Keratinocyte (primary cell): ENCODE data around the gene HOXB9. TPM values are rescaled to one million over a fixed set of nuclear protein-coding genes. Genes with fewer than 3 reads are reported as not detected.

ENCODE experiments used
- DNase-seq: peaks from one replicate; pipeline ENCODE4 v3.0.0-alpha.2; 2011; ENCODE audit warnings: low read depth, missing footprints, low spot score
- FAIRE-seq: peaks from 2 replicates; lab custom pipeline; 2011; peaks lifted over from hg19 to GRCh38; lab: Jason Lieb, UNC
- H2AFZ ChIP-seq: 2 replicates; pipeline ENCODE4 v1.6.0; 2012; ENCODE audit warnings: low read length, control low read depth, inconsistent platforms; ENCODE audit not compliant: control insufficient read depth
- H3K27ac ChIP-seq: 2 replicates; pipeline ENCODE4 v1.5.1; 2011; ENCODE audit warnings: low read length; ENCODE audit not compliant: control insufficient read depth, insufficient read depth
- H3K27me3 ChIP-seq: 3 replicates; pipeline ENCODE4 v1.6.0; 2011; ENCODE audit warnings: low read length; ENCODE audit not compliant: control insufficient read depth, insufficient read depth; ENCODE audit errors: extremely low read depth
- H3K36me3 ChIP-seq, 2 experiments: 2 replicates in 1 of 2; 3 replicates in 1 of 2; pipeline ENCODE4 v1.5.1; 2011; ENCODE audit warnings: low read length in 2 of 2, mild to moderate bottlenecking in 1 of 2; ENCODE audit not compliant: control insufficient read depth in 2 of 2, insufficient read depth in 2 of 2; ENCODE audit errors: extremely low read depth in 1 of 2
- H3K4me1 ChIP-seq: 3 replicates; pipeline ENCODE4 v1.5.1; 2011; ENCODE audit warnings: low read length; ENCODE audit not compliant: control insufficient read depth, insufficient read depth; ENCODE audit errors: extremely low read depth
- H3K4me2 ChIP-seq: 3 replicates; pipeline ENCODE4 v1.6.0; 2011; ENCODE audit warnings: low read depth, low read length; ENCODE audit not compliant: control insufficient read depth, insufficient read depth; ENCODE audit errors: extremely low read depth
- H3K4me3 ChIP-seq, 3 experiments: fragments of 200-600 bp in 1 of 3; sonication (generic) in 1 of 3; 2 replicates in 2 of 3; 3 replicates in 1 of 3; pipeline ENCODE4 v1.5.1; 2011 to 2016; ENCODE audit warnings: low read length in 3 of 3, mild to moderate bottlenecking in 3 of 3, control low read depth in 2 of 3, inconsistent platforms in 1 of 3, low read depth in 1 of 3, mixed read lengths in 1 of 3, mixed run types in 1 of 3, moderate library complexity in 1 of 3; ENCODE audit not compliant: control insufficient read depth in 2 of 3, insufficient read depth in 2 of 3; ENCODE audit errors: extremely low read depth in 1 of 3
- H3K79me2 ChIP-seq: 2 replicates; pipeline ENCODE4 v1.6.0; 2012; ENCODE audit warnings: low read length; ENCODE audit not compliant: control insufficient read depth, insufficient read depth
- H3K9ac ChIP-seq: 3 replicates; pipeline ENCODE4 v1.6.0; 2011; ENCODE audit warnings: low read length; ENCODE audit not compliant: control insufficient read depth, insufficient read depth; ENCODE audit errors: extremely low read depth
- H3K9me1 ChIP-seq: 3 replicates; pipeline ENCODE4 v1.6.0; 2011; ENCODE audit warnings: low read length; ENCODE audit not compliant: control insufficient read depth, insufficient read depth; ENCODE audit errors: extremely low read depth
- H3K9me3 ChIP-seq: 2 replicates; pipeline ENCODE4 v1.5.1; 2012; ENCODE audit warnings: low read depth, low read length; ENCODE audit not compliant: control insufficient read depth
- H4K20me1 ChIP-seq: 3 replicates; pipeline ENCODE4 v1.6.0; 2011; ENCODE audit warnings: low read length; ENCODE audit not compliant: control insufficient read depth, insufficient read depth; ENCODE audit errors: extremely low read depth
- CTCF ChIP-seq, 3 experiments: IDR thresholded peaks in 1 of 3; conservative IDR thresholded peaks in 1 of 3; optimal IDR thresholded peaks in 1 of 3; 2 replicates in 2 of 3; 3 replicates in 1 of 3; pipeline versions ENCODE3 to v1.5.1; 2011; ENCODE audit warnings: low read length in 3 of 3, mild to moderate bottlenecking in 3 of 3, moderate library complexity in 2 of 3, control low read depth in 1 of 3, inconsistent platforms in 1 of 3; ENCODE audit not compliant: insufficient read depth in 2 of 3; ENCODE audit errors: extremely low read depth in 1 of 3
- EZH2 ChIP-seq: IDR thresholded peaks from one replicate; pipeline ENCODE4 v1.6.1; 2012; ENCODE audit warnings: inconsistent platforms, mild to moderate bottlenecking, low read length, moderate library complexity
- dilution Hi-C: fragments of 300-500 bp; cut with MboI; formaldehyde crosslinking; loops from one replicate; pipeline ENCODE4 v1.7.0; 2020; ENCODE audit warnings: low sequenced_read_pairs; ENCODE audit not compliant: extremely low pct_ligation_motif_present
- polyA plus RNA-seq, 5 experiments: library from polyadenylated mRNA; depleted of rRNA in 3 of 5; stranded (reverse) in 3 of 5; stranded (forward) in 1 of 5; unstranded in 1 of 5; fragments of >200 nt; gene quantifications; 1 replicate in 1 of 5; 2 replicates in 3 of 5; 3 replicates in 1 of 5; pipeline versions ENCODE4 v1.2.1 to v1.2.3, GENCODE V29; 2011 to 2012; ENCODE audit warnings: missing spikeins in 2 of 5, low read depth in 1 of 5, low replicate concordance in 1 of 5

The HOXB9 gene
- polyA plus RNA-seq, 1 donor (not counting 4 experiments of a cell fraction or from before 2014, with no cell fraction given) = 0.03 TPM

- Histone ChIP-seq H3K79me2 (no peaks in the 10 kb centered on the region), H3K9ac (no peak overlapping the region), H3K9me3 (no peaks in the 10 kb centered on the region), H2AFZ (no peak overlapping the region), H3K4me3 (no peak overlapping the region), H3K4me2 (no peak overlapping the region), H3K36me3 (no peaks in the 10 kb centered on the region), H3K4me1 (peaks cover 10% of the 10 kb centered on the region), H4K20me1 (no peaks in the 10 kb centered on the region), H3K9me1 (no peaks in the 10 kb centered on the region), H3K27ac (no peak overlapping the region), H3K27me3 (peaks cover 90% of the 10 kb centered on the region)
- no peak for TF ChIP-seq CTCF (optimal IDR thresholded peaks at IDR 0.05 in 1 of 3, IDR thresholded peaks at IDR 0.05 in 1 of 3, conservative IDR thresholded peaks at IDR 0.05 in 1 of 3; ENCODE audit: extremely low read depth in 1 of 3, insufficient read depth in 2 of 3, low read length in 3 of 3)
- TF ChIP-seq EZH2 = no peak
- FAIRE-seq (no peak), DNase-seq (no peak)
- dilution Hi-C loops = no loop called here
Measured at GRCh38 chr17:48608494-48608834, 17.7 kb downstream of the HOXB9 start.

- peaks cover 11% of the 10 kb centered on the region for H3K4me1 ChIP-seq
- no peak overlapping the region for H3K9ac ChIP-seq
- H3K9me1 ChIP-seq = no peaks in the 10 kb centered on the region
- no peaks in the 10 kb centered on the region for H3K36me3 ChIP-seq
- H3K79me2 ChIP-seq = no peaks in the 10 kb centered on the region
- no peak for DNase-seq
- no peak overlapping the region for H3K4me2 ChIP-seq
- H4K20me1 ChIP-seq = no peaks in the 10 kb centered on the region
- H3K27ac ChIP-seq = no peak overlapping the region
- no peaks in the 10 kb centered on the region for H3K9me3 ChIP-seq
- H2AFZ ChIP-seq = no peak overlapping the region
- TF ChIP-seq CTCF (optimal IDR thresholded peaks at IDR 0.05 in 1 of 3, IDR thresholded peaks at IDR 0.05 in 1 of 3, conservative IDR thresholded peaks at IDR 0.05 in 1 of 3; ENCODE audit: extremely low read depth in 1 of 3, insufficient read depth in 2 of 3, low read length in 3 of 3) (no peak), EZH2 (no peak)
- peaks cover 91% of the 10 kb centered on the region for H3K27me3 ChIP-seq
- no peak for FAIRE-seq
- dilution Hi-C loops = no loop called here
- no peak overlapping the region for H3K4me3 ChIP-seq
Measured at GRCh38 chr17:48606892-48607614, 19.1 kb downstream of the HOXB9 start.
